Measurements from ENCODE around the gene TMX2. TPM values are rescaled to one million over a fixed set of nuclear protein-coding genes. Genes with fewer than 3 reads are reported as not detected.

Gene TMX2
- total and polyA plus RNA-seq, 10 of the 15 experiments (the other 5 are each of a cell fraction or from before 2014, with no cell fraction given): 64.3 to 134 (median 91.6) TPM

DNA sequence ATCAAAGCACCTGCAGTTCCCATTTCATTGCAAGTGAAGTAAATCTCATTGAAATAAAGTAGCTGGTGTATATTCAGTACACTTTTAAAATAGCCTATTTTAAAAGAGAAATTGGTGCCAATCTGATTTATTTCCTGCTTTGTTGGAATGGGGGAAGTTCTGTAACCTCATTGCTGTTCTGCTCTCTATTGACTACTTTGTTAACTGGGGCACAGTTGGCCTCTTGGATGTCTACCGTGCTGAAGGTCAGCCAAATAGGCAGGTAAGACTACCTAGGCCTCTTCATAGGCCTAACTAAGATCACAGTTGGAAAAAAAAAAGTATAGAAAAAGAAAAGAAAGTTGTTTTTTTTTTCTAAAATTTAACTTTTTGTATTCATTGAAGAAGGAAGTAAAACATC is 58.4 kb downstream of the TMX2 start (continued):
- TF ChIP-seq, protein P1, sequence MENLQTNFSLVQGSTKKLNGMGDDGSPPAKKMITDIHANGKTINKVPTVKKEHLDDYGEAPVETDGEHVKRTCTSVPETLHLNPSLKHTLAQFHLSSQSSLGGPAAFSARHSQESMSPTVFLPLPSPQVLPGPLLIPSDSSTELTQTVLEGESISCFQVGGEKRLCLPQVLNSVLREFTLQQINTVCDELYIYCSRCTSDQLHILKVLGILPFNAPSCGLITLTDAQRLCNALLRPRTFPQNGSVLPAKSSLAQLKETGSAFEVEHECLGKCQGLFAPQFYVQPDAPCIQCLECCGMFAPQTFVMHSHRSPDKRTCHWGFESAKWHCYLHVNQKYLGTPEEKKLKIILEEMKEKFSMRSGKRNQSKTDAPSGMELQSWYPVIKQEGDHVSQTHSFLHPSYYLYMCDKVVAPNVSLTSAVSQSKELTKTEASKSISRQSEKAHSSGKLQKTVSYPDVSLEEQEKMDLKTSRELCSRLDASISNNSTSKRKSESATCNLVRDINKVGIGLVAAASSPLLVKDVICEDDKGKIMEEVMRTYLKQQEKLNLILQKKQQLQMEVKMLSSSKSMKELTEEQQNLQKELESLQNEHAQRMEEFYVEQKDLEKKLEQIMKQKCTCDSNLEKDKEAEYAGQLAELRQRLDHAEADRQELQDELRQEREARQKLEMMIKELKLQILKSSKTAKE (IDR thresholded peaks at IDR 0.05; ENCODE audit: low read depth, poor library complexity, severe bottlenecking): no peak
- TF ChIP-seq CBX5 (IDR thresholded peaks at IDR 0.05; ENCODE audit: low read depth): no peak
- TF ChIP-seq BHLHE40 (IDR thresholded peaks at IDR 0.05; ENCODE audit: borderline replicate concordance in 1 of 2, low read depth in 2 of 2, low read length in 1 of 2): no peak
- TF ChIP-seq GABPA (IDR thresholded peaks at IDR 0.05; ENCODE audit: low read depth): no peak
- no peak for TF ChIP-seq NFXL1 (IDR thresholded peaks at IDR 0.05; ENCODE audit: borderline replicate concordance)
- TF ChIP-seq HDAC2 (IDR thresholded peaks at IDR 0.05): no peak
- TF ChIP-seq CEBPB (IDR thresholded peaks at IDR 0.05; ENCODE audit: borderline replicate concordance in 1 of 2, low read depth in 2 of 2, low read length in 2 of 2): no peak
- no peak for TF ChIP-seq RB1 (IDR thresholded peaks at IDR 0.05; ENCODE audit: borderline replicate concordance)

DNA sequence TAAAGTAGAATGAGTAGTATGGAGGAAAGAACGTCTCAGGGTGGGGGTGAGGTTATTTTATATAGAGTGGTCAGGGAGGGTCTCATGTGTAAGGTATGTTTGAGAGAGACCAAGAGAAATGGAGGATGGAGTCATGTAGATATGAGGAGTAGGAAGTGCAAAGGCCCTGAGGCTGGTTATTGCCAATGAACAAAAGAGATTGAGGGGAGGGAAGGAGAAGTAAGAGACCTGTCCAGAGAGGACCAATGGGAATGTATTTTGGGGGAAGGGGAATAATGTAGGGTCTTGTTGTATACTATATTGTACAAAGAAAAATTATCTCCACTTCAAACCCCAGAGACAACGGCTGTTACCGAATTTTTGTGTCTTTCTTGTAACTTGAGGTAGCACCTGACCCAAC is 59.0 kb downstream of the TMX2 start:
- Histone ChIP-seq H2AFZ (ENCODE audit: control insufficient read depth, low read depth, low read length) (no peak overlapping the region), H3K36me3 (ENCODE audit: control insufficient read depth in 2 of 2, insufficient read depth in 2 of 2, low read length in 1 of 2) (0 out of 4 replicates have a peak, but pooled peaks cover 0 to 6% of the 10 kb centered on the region in 2 experiments), H3K4me3 (no peak overlapping the region), H4K20me1 (ENCODE audit: control insufficient read depth, insufficient read depth) (no peaks in the 10 kb centered on the region), H3K9me3 (replicated peaks; ENCODE audit: control insufficient read depth, insufficient read depth, low read length) (no peaks in the 10 kb centered on the region), H3K27me3 (replicated peaks in 1 of 2; ENCODE audit: control insufficient read depth in 2 of 2, insufficient read depth in 2 of 2, low read length in 1 of 2) (no peaks in the 10 kb centered on the region), H3K4me2 (ENCODE audit: control insufficient read depth, insufficient read depth) (0 out of 2 replicates have a peak overlapping the region, but pooled peaks have one; percentile 14), H3K79me2 (ENCODE audit: control insufficient read depth, insufficient read depth, low read length) (peaks cover 82% of the 10 kb centered on the region), H3K4me1 (ENCODE audit: control insufficient read depth, insufficient read depth, low read length) (peaks cover 8% of the 10 kb centered on the region), H3K27ac (ENCODE audit: control insufficient read depth, insufficient read depth) (no peak overlapping the region), H3K9ac (ENCODE audit: control insufficient read depth, insufficient read depth, low read length) (no peak overlapping the region)
- ATAC-seq (no peak; the same call in 2 of the 3 replicates), FAIRE-seq (no peak), DNase-seq (ENCODE audit: low read depth, low spot score) (no peak)
- no peak for TF ChIP-seq ATF7 (IDR thresholded peaks at IDR 0.05; ENCODE audit: low read depth)
- TF ChIP-seq ASH2L (IDR thresholded peaks at IDR 0.05; ENCODE audit: borderline replicate concordance, low read depth): no peak
- no peak for TF ChIP-seq ZNF24 (IDR thresholded peaks at IDR 0.05)
- no peak for TF ChIP-seq NFYA (IDR thresholded peaks at IDR 0.05; ENCODE audit: borderline replicate concordance, low read depth, low read length)
- TF ChIP-seq RUNX3 (IDR thresholded peaks at IDR 0.05; ENCODE audit: low read length): no peak
- TF ChIP-seq SUPT20H (IDR thresholded peaks at IDR 0.05; ENCODE audit: borderline replicate concordance, control insufficient read depth, low read depth, low read length): no peak
- CTCF ChIA-PET: interaction anchor here (1.1 to 10.8 kb wide), 3 partner anchors 9 to 31 kb away, joined by 3 to 69 read pairs (median 22); partner anchors contain the start of gene CTNND1
- WGBS (ENCODE audit: insufficient coverage, insufficient replicate concordance, low lambda C conversion rate, missing lambda C conversion rate): 85% methylated on average over 3 of the region's 3 CpGs
- SMC1A ChIA-PET (ENCODE audit: uncharacterized antibody, unreplicated experiment): interaction anchor here (0.8 to 11.7 kb wide), 4 partner anchors 8 to 28 kb away, joined by 3 to 117 read pairs (median 10); partner anchors contain the start of gene CTNND1
- POLR2A ChIA-PET: interaction anchor here (1.3 to 10.7 kb wide), 3 partner anchors 7 to 14 kb away, joined by 4 to 110 read pairs (median 8); partner anchors contain the start of gene CTNND1
- in situ Hi-C loops (cut with MboI) (no loop called here), intact Hi-C loops (cut with micrococcal nuclease; ENCODE audit: unreplicated experiment) (no loop called here)
- no TSS peak for BruUV-seq (replicated peaks)
- RAD21 ChIA-PET (ENCODE audit: unreplicated experiment): interaction anchor here (1.1 to 3.2 kb wide), 4 partner anchors 10 to 114 kb away, joined by 3 to 13 read pairs (median 4); partner anchors contain the start of gene CTNND1
